Renal pelvis (tissue), 12 donors: Measurements from ENCODE around the gene SLC35A2. TPM values are rescaled to one million over a fixed set of nuclear protein-coding genes. Genes with fewer than 3 reads are reported as not detected.

ENCODE experiments used
- DNase-seq: peaks from one replicate; pipeline ENCODE4 v3.0.0-alpha.2; 2013
- long read RNA-seq, 16 experiments: transcript quantifications; one replicate each; lab custom pipeline, GENCODE V29; 2026
- polyA plus RNA-seq, 3 donors: library from polyadenylated mRNA; unstranded; fragments of 120-200 nt; gene quantifications; one replicate each; pipeline ENCODE4 v1.2.1, GENCODE V29; 2013; ENCODE audit not compliant: insufficient read length in 3 of 3

SLC35A2 gene
- 10 to 100 TPM; 28.7 to 38.8 (median 36.5) TPM for polyA plus RNA-seq
- long read RNA-seq, donor 1, partial matches to known transcripts = 0 of 9 reads
- long read RNA-seq, donor 1, other reads (novel, unspliced or antisense) = 0 of 9 reads
- long read RNA-seq, donor 2, partial matches to known transcripts = 0 of 9 reads
- long read RNA-seq, donor 2, other reads (novel, unspliced or antisense) = 0 of 9 reads
- long read RNA-seq, donor 3, partial matches to known transcripts = 0 of 8 reads
- long read RNA-seq, donor 3, other reads (novel, unspliced or antisense) = 0 of 8 reads
- long read RNA-seq, donor 4, partial matches to known transcripts = 0 of 9 reads
- long read RNA-seq, donor 4, other reads (novel, unspliced or antisense) = 0 of 9 reads
- long read RNA-seq, donor 5, partial matches to known transcripts = 0 of 4 reads
- long read RNA-seq, donor 5, other reads (novel, unspliced or antisense) = 0 of 4 reads
- long read RNA-seq, donor 6, partial matches to known transcripts = 0 of 5 reads
- long read RNA-seq, donor 6, other reads (novel, unspliced or antisense) = 0 of 5 reads
- long read RNA-seq, donor 7, transcript SLC35A2-204 (4 exons, 3,047 nt) = major isoform, 11 of 16 reads
- long read RNA-seq, donor 7, partial matches to known transcripts = 0 of 16 reads
- long read RNA-seq, donor 7, other reads (novel, unspliced or antisense) = 0 of 16 reads
- long read RNA-seq, donor 8, partial matches to known transcripts = 0 of 4 reads
- long read RNA-seq, donor 8, other reads (novel, unspliced or antisense) = 0 of 4 reads
- long read RNA-seq, donor 9, transcript SLC35A2-204 (4 exons, 3,047 nt) = major isoform, 11 of 15 reads
- long read RNA-seq, donor 9, partial matches to known transcripts = 0 of 15 reads
- long read RNA-seq, donor 9, other reads (novel, unspliced or antisense) = 0 of 15 reads
- long read RNA-seq, donor 10, partial matches to known transcripts = 0 of 5 reads
- long read RNA-seq, donor 10, other reads (novel, unspliced or antisense) = 0 of 5 reads
- long read RNA-seq, donor 11, partial matches to known transcripts = 0 of 4 reads
- long read RNA-seq, donor 11, other reads (novel, unspliced or antisense) = 0 of 4 reads
- long read RNA-seq, donor 12, transcript SLC35A2-204 (4 exons, 3,047 nt) = major isoform, 7 of 25 reads
- long read RNA-seq, donor 12, partial matches to known transcripts = 17 of 25 reads
- long read RNA-seq, donor 12, other reads (novel, unspliced or antisense) = 0 of 25 reads
- long read RNA-seq, donor 13, partial matches to known transcripts = 0 of 3 reads
- long read RNA-seq, donor 13, other reads (novel, unspliced or antisense) = 0 of 3 reads
- long read RNA-seq, donor 14, transcript SLC35A2-204 (4 exons, 3,047 nt) = major isoform, 5 of 11 reads
- long read RNA-seq, donor 14, partial matches to known transcripts = 0 of 11 reads
- long read RNA-seq, donor 14, other reads (novel, unspliced or antisense) = 0 of 11 reads
- long read RNA-seq, donor 15, transcript SLC35A2-204 (4 exons, 3,047 nt) = major isoform, 6 of 10 reads
- long read RNA-seq, donor 15, partial matches to known transcripts = 0 of 10 reads
- long read RNA-seq, donor 15, other reads (novel, unspliced or antisense) = 0 of 10 reads
- long read RNA-seq, donor 16, transcript SLC35A2-204 (4 exons, 3,047 nt) = major isoform, 8 of 11 reads
- long read RNA-seq, donor 16, partial matches to known transcripts = 0 of 11 reads
- long read RNA-seq, donor 16, other reads (novel, unspliced or antisense) = 0 of 11 reads

GRCh38 chrX:48911412-48912182 lies at the start of gene SLC35A2:
Gene SLC35A2 (minus strand): TSS chrX:48911646. CDS start chrX:48911636, 10 bp downstream.
- peak; percentile 74 for DNase-seq

GRCh38 chrX:48960291-48960690 lies 48.8 kb upstream of the SLC35A2 start:
- DNase-seq = no peak

GRCh38 chrX:48958635-48959094 lies 47.2 kb upstream of the SLC35A2 start:
- no peak for DNase-seq

GRCh38 chrX:48957827-48958634 lies 46.6 kb upstream of the SLC35A2 start:
- DNase-seq = peak; percentile 95

- DNase-seq = no peak
Observed at GRCh38 chrX:48957477-48957826, 46.0 kb upstream of the SLC35A2 start, which contains the start of gene OTUD5. Gene OTUD5 (minus strand): TSS chrX:48957607. CDS start chrX:48957570, 37 bp downstream.

- DNase-seq = no peak
Observed at GRCh38 chrX:48956728-48957414, 45.4 kb upstream of the SLC35A2 start.

- DNase-seq = no peak
Observed at GRCh38 chrX:48948589-48948988, 37.1 kb upstream of the SLC35A2 start.

- DNase-seq = no peak
Observed at GRCh38 chrX:48945517-48946348, 34.3 kb upstream of the SLC35A2 start.

GRCh38 chrX:48942895-48943294 lies 31.4 kb upstream of the SLC35A2 start:
- DNase-seq = no peak

- no peak for DNase-seq
Observed at GRCh38 chrX:48940404-48940955, 29.0 kb upstream of the SLC35A2 start.

- DNase-seq = no peak
Observed at GRCh38 chrX:48939524-48940228, 28.2 kb upstream of the SLC35A2 start.

- DNase-seq = no peak
Observed at GRCh38 chrX:48938721-48939425, 27.4 kb upstream of the SLC35A2 start.

GRCh38 chrX:48937054-48937907 lies 25.8 kb upstream of the SLC35A2 start:
- DNase-seq = no peak

- DNase-seq = no peak
Observed at GRCh38 chrX:48936429-48937053, 25.1 kb upstream of the SLC35A2 start.
